Measurements from ENCODE around the gene VSIG10L2. TPM values are rescaled to one million over a fixed set of nuclear protein-coding genes. Genes with fewer than 3 reads are reported as not detected.

Gene VSIG10L2
- total RNA-seq, 1 experiment from 2014 or later: not detected

- Histone ChIP-seq H4K8ac (replicated peaks; ENCODE audit: insufficient read length, low read depth, low read length) (no peak overlapping the region), H4K20me1 (ENCODE audit: control insufficient read depth, insufficient read depth, insufficient read length) (no peaks in the 10 kb centered on the region), H2BK120ac (ENCODE audit: low read depth, low read length, poor library complexity, severe bottlenecking) (no peak overlapping the region), H4K91ac (ENCODE audit: insufficient read length, low read depth, low read length) (no peak overlapping the region), H2BK12ac (ENCODE audit: insufficient read length, low read depth, low read length) (no peak overlapping the region), H3K23ac (ENCODE audit: insufficient read length, low read depth, low read length) (no peak overlapping the region), H2BK15ac (ENCODE audit: low read depth, low read length) (no peak overlapping the region), H3K27ac (ENCODE audit: insufficient read length, low read depth, low read length) (no peak overlapping the region), H3K9ac (ENCODE audit: extremely low read depth, insufficient read length, low read length) (no peak overlapping the region), H3K23me2 (ENCODE audit: insufficient read length, low read depth, low read length, poor library complexity, severe bottlenecking) (no peaks in the 10 kb centered on the region), H4K5ac (ENCODE audit: insufficient read length, low read depth, low read length) (no peak overlapping the region), H3K14ac (ENCODE audit: insufficient read depth, low read length) (no peak overlapping the region), H3K27me3 (ENCODE audit: insufficient read depth, low read length) (no peaks in the 10 kb centered on the region), H3K56ac (ENCODE audit: insufficient read length, low read depth, low read length) (no peak overlapping the region), H3K79me1 (ENCODE audit: insufficient read depth, low read depth, low read length, poor library complexity, severe bottlenecking) (no peaks in the 10 kb centered on the region), H2AFZ (ENCODE audit: low read length) (no peak overlapping the region), H3K4ac (ENCODE audit: low read depth, low read length) (no peak overlapping the region), H3T11ph (ENCODE audit: low read length) (no peak overlapping the region), H3K4me2 (ENCODE audit: insufficient read depth, insufficient read length, low read length) (no peak overlapping the region), H2AK5ac (ENCODE audit: insufficient read length, low read length) (no peak overlapping the region), H3K9me3 (ENCODE audit: control insufficient read depth, low read depth, low read length) (no peaks in the 10 kb centered on the region), H3K79me2 (ENCODE audit: insufficient read depth, low read length) (no peaks in the 10 kb centered on the region), H2BK5ac (ENCODE audit: insufficient read length, low read length) (no peak overlapping the region), H3K18ac (ENCODE audit: insufficient read length, low read depth, low read length) (no peak overlapping the region), H2BK20ac (ENCODE audit: low read depth, low read length, poor library complexity, severe bottlenecking) (no peak overlapping the region), H3K4me1 (ENCODE audit: insufficient read depth, low read length) (no peaks in the 10 kb centered on the region)
- Mint-ChIP-seq H3K4me3 (no peak overlapping the region), H3K27ac (no peak overlapping the region), H3K4me1 (peaks cover 14 to 17% of the 10 kb centered on the region in 2 experiments), H3K27me3 (ENCODE audit: low read depth) (peaks cover 3% of the 10 kb centered on the region), H3K36me3 (ENCODE audit: insufficient read depth in 1 of 3, low read depth in 3 of 3) (no peaks in the 10 kb centered on the region), H3K9me3 (no peaks in the 10 kb centered on the region; a peak in 1 of 5 replicates)
- no CpG with 5 or more reads among the region's 3 CpGs for WGBS (ENCODE audit: extremely low coverage, insufficient read length, low lambda C conversion rate)
- TF ChIP-seq CTCF (conservative IDR thresholded peaks at IDR 0.05): no peak
- DNase-seq: no peak
Observed at GRCh38 chr11:125922156-125922555, 23.7 kb upstream of the VSIG10L2 start.

All from H9 (cell line).